Astrocyte of the cerebellum (primary cell): ENCODE data around the gene CLTCL1.

Experiments used
- DNase-seq: peaks from one replicate; pipeline ENCODE4 v3.0.0-alpha.2; 2011; ENCODE audit warnings: low read depth
- H3K4me3 ChIP-seq: 2 replicates; pipeline ENCODE4 v1.5.1; 2011; ENCODE audit warnings: mild to moderate bottlenecking, low read depth, low read length, moderate library complexity
- in situ Hi-C: cut with HindIII; loops from 2 replicates; pipeline ENCODE4 v1.10.0; 2017; ENCODE audit warnings: low sequenced_read_pairs
- TF ChIP-seq, protein P1 (sequence below): IDR thresholded peaks from 2 replicates; pipeline ENCODE4 v1.5.1; 2012; ENCODE audit warnings: low read length, low read depth, moderate library complexity, mild to moderate bottlenecking; ENCODE audit errors: missing control alignments

The CLTCL1 gene

GRCh38 chr22:19235874-19236273, 55.6 kb downstream of the CLTCL1 start:
- DNase-seq: no peak
- in situ Hi-C loops: no loop called here

DNA sequence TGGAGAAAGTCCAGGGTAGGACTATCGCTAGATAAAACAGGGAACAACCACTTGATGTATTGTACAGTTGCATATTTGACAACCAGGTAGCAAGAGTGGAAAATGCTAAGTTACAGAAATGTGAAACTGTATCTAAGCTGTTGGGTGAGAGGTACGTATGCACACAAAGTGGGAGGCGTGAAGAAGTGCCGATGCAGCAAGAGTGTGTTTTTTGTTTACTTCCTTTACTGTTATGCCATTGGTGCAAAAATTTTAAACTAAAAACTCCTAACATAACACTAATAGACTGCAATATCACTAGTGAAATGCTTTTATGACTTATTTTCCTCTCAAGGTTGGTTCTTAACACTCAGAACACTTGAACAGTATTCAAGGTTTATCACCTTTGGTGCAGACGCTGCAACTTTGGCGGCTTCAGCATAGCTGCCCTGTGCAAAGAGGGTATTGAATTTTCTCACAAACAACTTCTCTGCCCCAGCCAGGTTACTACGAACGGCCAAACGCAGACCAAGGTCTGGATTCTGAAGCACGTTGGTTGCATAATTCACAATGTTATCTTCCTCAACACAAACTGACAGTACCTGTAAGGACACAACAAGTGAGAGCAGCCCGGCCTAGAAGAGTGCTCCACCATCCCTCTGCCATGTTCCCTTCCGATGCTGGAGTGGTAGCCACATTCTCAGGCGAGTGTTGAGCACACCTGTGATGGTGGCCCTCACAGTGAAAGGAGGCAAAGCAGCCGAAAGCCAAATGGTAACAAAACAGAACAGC, 57.2 kb downstream of the CLTCL1 start:
- TF ChIP-seq, protein P1, sequence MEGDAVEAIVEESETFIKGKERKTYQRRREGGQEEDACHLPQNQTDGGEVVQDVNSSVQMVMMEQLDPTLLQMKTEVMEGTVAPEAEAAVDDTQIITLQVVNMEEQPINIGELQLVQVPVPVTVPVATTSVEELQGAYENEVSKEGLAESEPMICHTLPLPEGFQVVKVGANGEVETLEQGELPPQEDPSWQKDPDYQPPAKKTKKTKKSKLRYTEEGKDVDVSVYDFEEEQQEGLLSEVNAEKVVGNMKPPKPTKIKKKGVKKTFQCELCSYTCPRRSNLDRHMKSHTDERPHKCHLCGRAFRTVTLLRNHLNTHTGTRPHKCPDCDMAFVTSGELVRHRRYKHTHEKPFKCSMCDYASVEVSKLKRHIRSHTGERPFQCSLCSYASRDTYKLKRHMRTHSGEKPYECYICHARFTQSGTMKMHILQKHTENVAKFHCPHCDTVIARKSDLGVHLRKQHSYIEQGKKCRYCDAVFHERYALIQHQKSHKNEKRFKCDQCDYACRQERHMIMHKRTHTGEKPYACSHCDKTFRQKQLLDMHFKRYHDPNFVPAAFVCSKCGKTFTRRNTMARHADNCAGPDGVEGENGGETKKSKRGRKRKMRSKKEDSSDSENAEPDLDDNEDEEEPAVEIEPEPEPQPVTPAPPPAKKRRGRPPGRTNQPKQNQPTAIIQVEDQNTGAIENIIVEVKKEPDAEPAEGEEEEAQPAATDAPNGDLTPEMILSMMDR: no peak
- H3K4me3 ChIP-seq: no peak overlapping the region
- in situ Hi-C loops: no loop called here
- no peak for DNase-seq

More at GRCh38 chr22:19235874-19236273, 55.6 kb downstream of the CLTCL1 start:
- TF ChIP-seq, protein P1: no peak
- no peak overlapping the region for H3K4me3 ChIP-seq

DNA sequence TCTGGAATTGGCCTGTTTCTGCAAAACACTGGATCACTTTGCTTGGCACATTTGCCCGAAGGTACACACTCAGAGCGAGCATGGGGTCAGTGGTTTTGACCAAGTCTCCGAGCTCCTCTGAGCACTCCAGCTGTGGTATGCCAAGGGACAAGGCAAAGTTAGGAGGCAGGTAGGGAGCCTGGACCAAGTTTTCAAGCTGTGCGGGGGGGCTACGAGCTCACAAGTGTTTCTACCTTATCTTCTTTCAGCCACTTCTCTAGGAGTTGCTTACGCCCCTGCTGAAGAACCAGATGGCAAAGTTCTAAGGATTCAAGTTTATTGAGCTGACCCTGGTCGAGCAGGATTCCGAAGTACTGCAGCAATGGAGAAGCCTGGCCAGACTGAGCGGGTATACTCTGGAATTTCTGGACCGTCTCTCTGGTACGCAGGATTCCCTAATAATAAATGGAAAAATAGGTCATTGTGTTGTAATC, 58.3 kb downstream of the CLTCL1 start:
- in situ Hi-C loops: no loop called here
- no peak for DNase-seq
- H3K4me3 ChIP-seq: no peak overlapping the region
- TF ChIP-seq, protein P1: no peak

GRCh38 chr22:19232623-19233022, 58.9 kb downstream of the CLTCL1 start:
- H3K4me3 ChIP-seq: no peak overlapping the region
- in situ Hi-C loops: no loop called here
- no peak for DNase-seq
- TF ChIP-seq, protein P1: no peak

DNA sequence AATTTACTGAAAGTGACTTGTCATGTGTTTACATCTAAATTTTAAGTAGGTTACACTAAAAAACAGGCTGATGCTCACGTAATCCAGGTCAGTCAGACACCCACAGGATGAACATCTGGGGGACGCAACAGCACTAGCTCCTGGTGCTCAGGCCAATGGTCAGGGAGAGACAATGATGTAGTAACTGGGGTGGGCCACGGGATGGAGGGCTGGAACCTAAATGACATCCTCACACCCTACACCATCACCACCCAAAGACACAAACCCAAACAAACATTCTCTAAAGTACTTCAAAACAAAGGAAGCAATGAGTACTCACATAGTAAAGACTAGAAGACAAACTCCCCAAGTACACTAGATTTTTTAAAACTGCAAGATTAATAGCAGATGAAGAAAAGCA, 59.5 kb downstream of the CLTCL1 start:
- DNase-seq: no peak
- no peak overlapping the region for H3K4me3 ChIP-seq
- in situ Hi-C loops: no loop called here
- TF ChIP-seq, protein P1: no peak

DNA sequence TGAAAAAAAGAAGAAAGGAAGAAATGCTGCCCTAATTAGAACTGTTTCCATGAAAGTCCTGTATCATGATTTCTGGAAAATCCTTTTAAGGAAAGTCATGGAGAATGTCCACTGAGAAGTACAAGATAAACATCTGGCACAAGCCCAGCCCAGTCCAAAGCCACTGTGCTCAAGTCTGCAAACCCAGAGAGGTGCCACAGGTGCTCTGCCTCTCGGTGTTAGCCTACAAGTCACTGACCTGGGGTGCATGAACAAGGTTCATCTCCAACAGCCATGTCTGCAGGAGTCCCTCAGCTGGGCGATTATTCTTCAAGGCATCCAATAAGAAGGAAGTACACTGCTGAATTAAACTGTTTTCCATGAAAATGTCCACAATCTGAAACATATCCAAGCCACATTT, 61.9 kb downstream of the CLTCL1 start:
- no peak overlapping the region for H3K4me3 ChIP-seq
- TF ChIP-seq, protein P1: no peak

More for the DNA sequence above, 61.9 kb downstream of the CLTCL1 start:
- in situ Hi-C loops: no loop called here
- no peak for DNase-seq
